KMS-11 (cell line): ENCODE measurements around the gene HDAC7.

Experiments
- H2AFZ ChIP-seq: fragments of 200-600 bp; sonication (generic); 2 replicates; pipeline ENCODE4 v1.6.1; 2016; ENCODE audit warnings: antibody characterized with exemption, mixed run types, low read depth
- H3K27ac ChIP-seq: fragments of 200-600 bp; sonication (generic); 2 replicates; pipeline ENCODE4 v1.6.1; 2016; ENCODE audit warnings: mild to moderate bottlenecking, mixed run types
- H3K27me3 ChIP-seq: fragments of 200-600 bp; sonication (generic); 2 replicates; pipeline ENCODE4 v1.6.1; 2017; ENCODE audit warnings: mild to moderate bottlenecking, low read depth, mixed run types, moderate library complexity; ENCODE audit not compliant: insufficient read depth
- H3K36me3 ChIP-seq: fragments of 200-600 bp; sonication (generic); 2 replicates; pipeline ENCODE4 v1.6.1; 2017; ENCODE audit warnings: mild to moderate bottlenecking, mixed run types; ENCODE audit not compliant: insufficient read depth
- H3K4me1 ChIP-seq: fragments of 200-600 bp; sonication (generic); 2 replicates; pipeline ENCODE4 v1.6.1; 2016; ENCODE audit warnings: mild to moderate bottlenecking, low read depth, mixed run types; ENCODE audit not compliant: poor library complexity, severe bottlenecking
- H3K4me2 ChIP-seq: fragments of 200-600 bp; sonication (generic); 2 replicates; pipeline ENCODE4 v1.7.0; 2016; ENCODE audit warnings: mild to moderate bottlenecking, mixed run types
- H3K4me3 ChIP-seq: fragments of 200-600 bp; sonication (generic); IDR thresholded peaks from 2 replicates; pipeline ENCODE4 v1.6.1; 2017; ENCODE audit warnings: low read depth, low read length, mixed read lengths; ENCODE audit not compliant: insufficient read depth
- H3K79me2 ChIP-seq: fragments of 200-600 bp; sonication (generic); 2 replicates; pipeline ENCODE4 v1.6.1; 2016; ENCODE audit warnings: low read depth, mixed run types; ENCODE audit not compliant: insufficient read depth
- H3K9ac ChIP-seq: fragments of 200-600 bp; sonication (generic); 2 replicates; pipeline ENCODE4 v1.6.1; 2016; ENCODE audit warnings: mild to moderate bottlenecking, mixed run types
- H4K20me1 ChIP-seq: fragments of 200-600 bp; sonication (generic); 2 replicates; pipeline ENCODE4 v1.6.1; 2016; ENCODE audit warnings: mild to moderate bottlenecking, mixed run types; ENCODE audit not compliant: insufficient read depth
- TF ChIP-seq, protein P1 (sequence below): fragments of 200-600 bp; sonication (generic); conservative IDR thresholded peaks from 2 replicates; pipeline ENCODE4 v1.6.1; 2017; ENCODE audit warnings: low read depth, mild to moderate bottlenecking, antibody characterized with exemption, low read length, moderate library complexity, mixed read lengths

HDAC7 gene

DNA sequence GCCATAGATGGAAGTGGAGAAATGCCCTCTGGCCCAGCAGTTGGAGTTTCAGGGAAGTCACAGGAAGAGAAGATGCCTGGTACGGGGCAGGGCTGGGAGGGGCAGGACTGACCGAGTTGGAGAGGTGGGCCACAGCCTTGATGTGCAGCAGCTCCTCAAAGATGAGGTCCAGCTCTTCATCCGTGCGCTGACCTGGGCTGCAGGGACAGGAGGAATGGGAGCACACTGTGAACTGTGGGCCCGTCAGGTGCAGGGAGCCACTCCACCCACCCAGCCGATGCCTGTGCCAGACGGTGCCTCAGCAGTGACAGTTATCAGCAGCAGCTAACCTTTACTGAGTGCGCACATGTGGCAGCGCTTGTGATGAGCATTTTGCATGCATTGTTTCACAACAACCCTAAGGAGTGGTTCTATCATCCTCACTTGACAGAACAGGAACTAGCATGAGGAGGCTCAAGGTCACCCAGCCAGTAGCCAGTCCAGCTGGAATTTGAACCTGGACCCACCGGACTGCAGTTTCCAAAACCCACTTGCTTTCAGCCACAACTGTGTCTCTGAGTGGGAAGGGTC is 69.4 kb downstream of the HDAC7 start:
- Histone ChIP-seq H3K9ac (no peak overlapping the region), H2AFZ (no peak overlapping the region), H3K4me3 (no peak overlapping the region), H3K4me2 (no peak overlapping the region), H3K27ac (no peak overlapping the region), H3K36me3 (no peaks in the 10 kb centered on the region), H3K27me3 (no peaks in the 10 kb centered on the region), H3K4me1 (peaks cover 43% of the 10 kb centered on the region), H3K79me2 (no peaks in the 10 kb centered on the region), H4K20me1 (no peaks in the 10 kb centered on the region)
- TF ChIP-seq, protein P1, sequence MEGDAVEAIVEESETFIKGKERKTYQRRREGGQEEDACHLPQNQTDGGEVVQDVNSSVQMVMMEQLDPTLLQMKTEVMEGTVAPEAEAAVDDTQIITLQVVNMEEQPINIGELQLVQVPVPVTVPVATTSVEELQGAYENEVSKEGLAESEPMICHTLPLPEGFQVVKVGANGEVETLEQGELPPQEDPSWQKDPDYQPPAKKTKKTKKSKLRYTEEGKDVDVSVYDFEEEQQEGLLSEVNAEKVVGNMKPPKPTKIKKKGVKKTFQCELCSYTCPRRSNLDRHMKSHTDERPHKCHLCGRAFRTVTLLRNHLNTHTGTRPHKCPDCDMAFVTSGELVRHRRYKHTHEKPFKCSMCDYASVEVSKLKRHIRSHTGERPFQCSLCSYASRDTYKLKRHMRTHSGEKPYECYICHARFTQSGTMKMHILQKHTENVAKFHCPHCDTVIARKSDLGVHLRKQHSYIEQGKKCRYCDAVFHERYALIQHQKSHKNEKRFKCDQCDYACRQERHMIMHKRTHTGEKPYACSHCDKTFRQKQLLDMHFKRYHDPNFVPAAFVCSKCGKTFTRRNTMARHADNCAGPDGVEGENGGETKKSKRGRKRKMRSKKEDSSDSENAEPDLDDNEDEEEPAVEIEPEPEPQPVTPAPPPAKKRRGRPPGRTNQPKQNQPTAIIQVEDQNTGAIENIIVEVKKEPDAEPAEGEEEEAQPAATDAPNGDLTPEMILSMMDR: no peak

DNA sequence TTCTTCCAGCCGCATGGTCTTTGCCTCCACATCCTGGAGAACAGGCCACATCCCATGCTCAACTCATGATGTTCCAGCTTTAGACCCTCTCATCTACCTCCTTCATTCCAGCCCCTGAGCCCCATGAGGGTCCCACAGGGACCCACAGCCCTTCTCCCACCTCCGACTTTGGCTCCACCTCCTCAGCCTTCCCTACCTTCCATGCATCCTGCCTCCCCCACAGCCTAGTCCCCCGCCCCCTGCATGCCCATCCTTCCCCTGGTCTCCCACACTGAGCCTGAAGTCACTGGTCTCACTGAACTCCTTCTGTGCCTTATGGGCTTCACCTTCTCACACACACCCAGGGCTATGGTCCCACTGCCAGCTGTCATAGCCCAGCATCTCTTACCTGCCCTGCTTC is 70.8 kb downstream of the HDAC7 start:
- no peak overlapping the region for H2AFZ ChIP-seq
- no peaks in the 10 kb centered on the region for H3K27me3 ChIP-seq
- no peak overlapping the region for H3K4me3 ChIP-seq
- H3K9ac ChIP-seq: no peak overlapping the region
- TF ChIP-seq, protein P1: no peak
- H4K20me1 ChIP-seq: no peaks in the 10 kb centered on the region
- H3K36me3 ChIP-seq: no peaks in the 10 kb centered on the region
- no peak overlapping the region for H3K27ac ChIP-seq
- peaks cover 34% of the 10 kb centered on the region for H3K4me1 ChIP-seq
- H3K79me2 ChIP-seq: no peaks in the 10 kb centered on the region
- H3K4me2 ChIP-seq: no peak overlapping the region

DNA sequence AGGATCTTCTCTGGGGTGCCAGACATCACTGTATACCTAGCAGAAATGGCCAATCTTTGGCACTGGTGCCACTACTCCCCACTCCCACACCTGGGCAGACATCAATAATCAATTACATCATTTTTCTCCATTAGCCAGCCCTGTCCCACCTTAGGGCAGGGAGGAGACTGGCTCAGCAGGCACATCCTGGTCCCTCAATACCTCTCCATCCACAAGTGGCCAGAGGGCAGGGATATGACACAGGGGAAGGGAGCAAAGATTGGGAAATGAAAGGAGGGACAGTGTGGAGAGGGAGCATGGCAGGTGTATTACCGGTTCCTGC is 71.2 kb downstream of the HDAC7 start:
- no peak overlapping the region for H3K4me2 ChIP-seq
- no peaks in the 10 kb centered on the region for H3K27me3 ChIP-seq
- no peak overlapping the region for H3K9ac ChIP-seq
- no peaks in the 10 kb centered on the region for H3K36me3 ChIP-seq
- no peak overlapping the region for H2AFZ ChIP-seq
- H3K79me2 ChIP-seq: no peaks in the 10 kb centered on the region
- peaks cover 34% of the 10 kb centered on the region for H3K4me1 ChIP-seq
- no peaks in the 10 kb centered on the region for H4K20me1 ChIP-seq
- no peak overlapping the region for H3K4me3 ChIP-seq
- TF ChIP-seq, protein P1: no peak
- no peak overlapping the region for H3K27ac ChIP-seq

DNA sequence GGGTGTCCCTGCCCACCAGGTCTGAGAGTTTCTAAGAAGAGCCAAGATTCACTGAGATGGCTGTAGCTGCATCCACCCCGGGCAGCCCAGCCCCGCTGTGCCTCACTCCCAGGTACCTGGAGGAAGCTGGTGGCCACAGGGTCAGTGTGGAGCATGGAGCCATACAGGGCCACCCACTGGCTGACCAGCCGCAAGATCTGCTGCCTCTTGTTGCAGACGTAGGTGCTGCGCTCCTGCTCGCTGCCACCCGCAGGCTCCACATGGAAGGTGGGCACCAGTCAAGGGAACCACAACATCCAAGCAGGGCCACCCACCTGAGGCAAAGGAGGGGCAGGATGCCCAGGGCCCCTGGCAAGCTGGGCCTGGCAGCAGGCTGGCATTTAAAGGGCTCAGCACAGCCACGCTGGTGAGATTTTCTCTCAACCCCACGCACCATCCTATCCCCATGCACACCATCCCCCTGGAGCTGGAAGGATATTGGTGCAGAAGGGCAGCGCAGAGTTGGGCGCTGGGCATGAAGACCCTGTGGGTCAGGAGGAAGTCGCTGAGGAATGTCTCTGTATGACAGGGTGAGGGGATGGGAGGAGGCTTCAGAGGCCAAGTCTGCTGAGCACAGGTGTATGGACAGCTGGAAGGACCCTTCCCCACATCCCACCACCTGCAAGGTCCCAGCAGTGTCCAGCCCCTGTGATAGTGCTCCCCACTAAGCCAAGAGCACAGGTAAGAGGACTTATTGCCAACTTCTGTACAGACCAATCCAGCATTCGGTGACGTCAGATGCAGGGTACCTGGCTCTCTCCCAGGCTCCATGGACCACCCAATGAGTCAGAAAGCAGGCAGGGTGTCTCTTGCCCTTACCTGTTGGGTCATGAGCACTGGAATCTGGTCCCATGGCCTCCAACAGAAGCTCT is 71.9 kb downstream of the HDAC7 start:
- no peaks in the 10 kb centered on the region for H3K79me2 ChIP-seq
- TF ChIP-seq, protein P1: no peak
- H3K9ac ChIP-seq: no peak overlapping the region
- H4K20me1 ChIP-seq: no peaks in the 10 kb centered on the region
- H3K27ac ChIP-seq: no peak overlapping the region
- no peak overlapping the region for H3K4me2 ChIP-seq
- H3K27me3 ChIP-seq: no peaks in the 10 kb centered on the region
- no peak overlapping the region for H2AFZ ChIP-seq
- H3K36me3 ChIP-seq: no peaks in the 10 kb centered on the region
- no peak overlapping the region for H3K4me3 ChIP-seq
- H3K4me1 ChIP-seq: peaks cover 29% of the 10 kb centered on the region
